ENCODE results near the gene CLMN. TPM values are rescaled to one million over a fixed set of nuclear protein-coding genes. Genes with fewer than 3 reads are reported as not detected.

CLMN gene
- total RNA-seq, 1 experiment from 2014 or later, result 33.4 TPM

GRCh38 chr14:95310635-95311380 lies 8.9 kb downstream of the CLMN start:
- H3K36me3 ChIP-seq (ENCODE audit: control insufficient read depth in 1 of 2, insufficient read depth in 2 of 2, low read length in 2 of 2), result no peaks in the 10 kb centered on the region
- ChIA-PET CTCF (no interaction called here), POLR2A (no interaction called here), RAD21 (ENCODE audit: low non-redundant PET in 1 of 2, low total read pairs in 2 of 2, uncharacterized antibody in 2 of 2, unreplicated experiment in 2 of 2) (no interaction called here)
- TF ChIP-seq JUND (IDR thresholded peaks at IDR 0.05), result no peak
- no peaks in the 10 kb centered on the region for H4K20me1 ChIP-seq (ENCODE audit: insufficient read depth)
- no peak overlapping the region for H3K4me2 ChIP-seq (ENCODE audit: low read length)
- no peaks in the 10 kb centered on the region for H3K9me2 ChIP-seq (ENCODE audit: insufficient read depth)
- no peak overlapping the region for H3K9ac ChIP-seq (ENCODE audit: low read length)
- H3K27me3 ChIP-seq (ENCODE audit: insufficient read depth, low read length), result no peaks in the 10 kb centered on the region
- H3K27ac ChIP-seq (ENCODE audit: low read depth, low read length), result no peak overlapping the region
- peaks cover 12 to 42% of the 10 kb centered on the region in 2 experiments for H3K4me1 ChIP-seq (ENCODE audit: control insufficient read depth in 1 of 2, insufficient read depth in 2 of 2, low read length in 2 of 2)
- intact Hi-C loops (cut with micrococcal nuclease), result no loop called here
- H3K79me2 ChIP-seq (ENCODE audit: insufficient read depth, low read length), result peaks cover 15% of the 10 kb centered on the region; the same call in 1 of the 2 replicates
- no peak overlapping the region for H3K4me3 ChIP-seq (replicated peaks in 1 of 2; ENCODE audit: low read depth in 1 of 2, low read length in 2 of 2)
- no peak for ATAC-seq
- no peak overlapping the region for H2AFZ ChIP-seq (ENCODE audit: low read depth, low read length, poor library complexity, severe bottlenecking)
- DNase-seq (ENCODE audit: low read depth, low spot score), result no peak
- no peaks in the 10 kb centered on the region for H3K9me3 ChIP-seq (ENCODE audit: control insufficient read depth in 1 of 2, insufficient read depth in 1 of 2, low read depth in 1 of 2, low read length in 2 of 2)
- BruUV-seq (replicated peaks), result no TSS peak

GRCh38 chr14:95309261-95310051 lies 10.3 kb downstream of the CLMN start:
- no peak overlapping the region for H3K9ac ChIP-seq (ENCODE audit: low read length)
- H3K9me3 ChIP-seq (ENCODE audit: control insufficient read depth in 1 of 2, insufficient read depth in 1 of 2, low read depth in 1 of 2, low read length in 2 of 2), result no peaks in the 10 kb centered on the region
- ChIA-PET CTCF (no interaction called here), RAD21 (ENCODE audit: low non-redundant PET in 1 of 2, low total read pairs in 2 of 2, uncharacterized antibody in 2 of 2, unreplicated experiment in 2 of 2) (no interaction called here), POLR2A (no interaction called here)
- ATAC-seq, result no peak
- H3K9me2 ChIP-seq (ENCODE audit: insufficient read depth), result no peaks in the 10 kb centered on the region
- no peaks in the 10 kb centered on the region for H3K27me3 ChIP-seq (ENCODE audit: insufficient read depth, low read length)
- no peak overlapping the region for H3K27ac ChIP-seq (ENCODE audit: low read depth, low read length)
- no peak overlapping the region for H3K4me2 ChIP-seq (ENCODE audit: low read length)
- H2AFZ ChIP-seq (ENCODE audit: low read depth, low read length, poor library complexity, severe bottlenecking), result no peak overlapping the region
- H4K20me1 ChIP-seq (ENCODE audit: insufficient read depth), result no peaks in the 10 kb centered on the region
- no peak overlapping the region for H3K4me3 ChIP-seq (replicated peaks in 1 of 2; ENCODE audit: low read depth in 1 of 2, low read length in 2 of 2)
- DNase-seq (ENCODE audit: low read depth, low spot score), result no peak
- H3K36me3 ChIP-seq (ENCODE audit: control insufficient read depth in 1 of 2, insufficient read depth in 2 of 2, low read length in 2 of 2), result no peaks in the 10 kb centered on the region
- H3K79me2 ChIP-seq (ENCODE audit: insufficient read depth, low read length), result peaks cover 15% of the 10 kb centered on the region; the same call in 1 of the 2 replicates
- no peak for TF ChIP-seq SRF (IDR thresholded peaks at IDR 0.05; ENCODE audit: low read depth)
- no peak for TF ChIP-seq REST (IDR thresholded peaks at IDR 0.05; ENCODE audit: low read depth)
- H3K4me1 ChIP-seq (ENCODE audit: control insufficient read depth in 1 of 2, insufficient read depth in 2 of 2, low read length in 2 of 2), result peaks cover 5 to 28% of the 10 kb centered on the region in 2 experiments
- BruUV-seq (replicated peaks), result no TSS peak
- intact Hi-C loops (cut with micrococcal nuclease), result no loop called here
